ENCODE measurements around the gene DNAJC15. TPM values are rescaled to one million over a fixed set of nuclear protein-coding genes. Genes with fewer than 3 reads are reported as not detected.
A peak's percentile ranks its signal among the peaks of the same experiment; 100 is the strongest.

DNAJC15 gene
- total RNA-seq = 10 to 100 TPM in 3 of 6 donors, 1 to 10 TPM in 3; 3.1 to 19.3 (median 9.0) TPM

DNA sequence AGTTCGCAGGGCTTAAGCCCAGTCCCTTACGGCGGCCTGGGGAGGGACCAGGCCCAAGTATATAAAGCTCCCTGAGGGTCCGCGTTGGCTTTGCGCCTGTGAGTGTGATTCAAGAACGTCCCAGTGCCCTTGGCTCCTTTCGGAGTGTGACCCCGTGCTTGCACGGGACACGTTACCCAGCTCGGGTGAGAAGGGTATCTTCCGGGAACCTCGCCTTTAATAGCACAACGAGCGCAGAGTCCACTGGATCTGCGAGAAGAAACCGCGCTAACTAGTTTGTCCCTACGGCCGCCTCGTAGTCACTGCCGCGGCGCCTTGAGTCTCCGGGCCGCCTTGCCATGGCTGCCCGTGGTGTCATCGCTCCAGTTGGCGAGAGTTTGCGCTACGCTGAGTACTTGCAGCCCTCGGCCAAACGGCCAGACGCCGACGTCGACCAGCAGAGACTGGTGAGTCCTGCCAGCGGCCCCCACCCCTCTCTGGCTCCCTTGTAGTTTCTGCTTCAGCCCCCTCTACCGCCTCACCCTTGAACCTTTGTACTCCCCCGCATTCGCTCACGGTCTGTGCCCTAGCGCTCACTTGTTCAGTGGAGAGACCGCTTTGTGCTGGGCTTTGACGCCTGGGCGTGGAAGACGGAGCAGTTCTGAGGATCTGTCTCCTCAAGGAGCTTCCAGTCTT is at the start of gene DNAJC15:
TSS of gene DNAJC15 (plus strand) at position 298 of the 675 bp plus-strand sequence. CDS start at position 339, 41 bp downstream.
- peaks cover 0 to 5% (median 0%) of the 10 kb centered on the region in 4 donors for H3K36me3 ChIP-seq
- DNase-seq = peak; percentile 85 to 93
- H3K27me3 ChIP-seq = no peaks in the 10 kb centered on the region
- ATAC-seq (ENCODE audit: low FRiP score in 2 of 2) = peak; percentile 93 to 98
- H3K4me3 ChIP-seq = peak within 1 kb of the TSS; percentile 49 to 72 (median 58)
- WGBS, 2 donors = 2 to 4% methylated on average over 24 to 40 of the region's 48 CpGs
- H3K27ac ChIP-seq = peak within 1 kb of the TSS; percentile 80 to 94 (median 84)
- no peak for TF ChIP-seq EP300 (IDR thresholded peaks at IDR 0.05)
- TF ChIP-seq, protein P1, sequence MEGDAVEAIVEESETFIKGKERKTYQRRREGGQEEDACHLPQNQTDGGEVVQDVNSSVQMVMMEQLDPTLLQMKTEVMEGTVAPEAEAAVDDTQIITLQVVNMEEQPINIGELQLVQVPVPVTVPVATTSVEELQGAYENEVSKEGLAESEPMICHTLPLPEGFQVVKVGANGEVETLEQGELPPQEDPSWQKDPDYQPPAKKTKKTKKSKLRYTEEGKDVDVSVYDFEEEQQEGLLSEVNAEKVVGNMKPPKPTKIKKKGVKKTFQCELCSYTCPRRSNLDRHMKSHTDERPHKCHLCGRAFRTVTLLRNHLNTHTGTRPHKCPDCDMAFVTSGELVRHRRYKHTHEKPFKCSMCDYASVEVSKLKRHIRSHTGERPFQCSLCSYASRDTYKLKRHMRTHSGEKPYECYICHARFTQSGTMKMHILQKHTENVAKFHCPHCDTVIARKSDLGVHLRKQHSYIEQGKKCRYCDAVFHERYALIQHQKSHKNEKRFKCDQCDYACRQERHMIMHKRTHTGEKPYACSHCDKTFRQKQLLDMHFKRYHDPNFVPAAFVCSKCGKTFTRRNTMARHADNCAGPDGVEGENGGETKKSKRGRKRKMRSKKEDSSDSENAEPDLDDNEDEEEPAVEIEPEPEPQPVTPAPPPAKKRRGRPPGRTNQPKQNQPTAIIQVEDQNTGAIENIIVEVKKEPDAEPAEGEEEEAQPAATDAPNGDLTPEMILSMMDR (IDR thresholded peaks at IDR 0.05) = peak in 3 of 6 experiments; percentile 8 to 33 (median 31)
- peak; percentile 20 to 75 (median 37) for TF ChIP-seq POLR2A (IDR thresholded peaks at IDR 0.05)
- TF ChIP-seq POLR2AphosphoS5 (IDR thresholded peaks at IDR 0.05) = peak in 1 of 2 donors; percentile 86
- H3K9me3 ChIP-seq = no peaks in the 10 kb centered on the region
- peaks cover 7 to 33% (median 19%) of the 10 kb centered on the region in 4 donors for H3K4me1 ChIP-seq

DNA sequence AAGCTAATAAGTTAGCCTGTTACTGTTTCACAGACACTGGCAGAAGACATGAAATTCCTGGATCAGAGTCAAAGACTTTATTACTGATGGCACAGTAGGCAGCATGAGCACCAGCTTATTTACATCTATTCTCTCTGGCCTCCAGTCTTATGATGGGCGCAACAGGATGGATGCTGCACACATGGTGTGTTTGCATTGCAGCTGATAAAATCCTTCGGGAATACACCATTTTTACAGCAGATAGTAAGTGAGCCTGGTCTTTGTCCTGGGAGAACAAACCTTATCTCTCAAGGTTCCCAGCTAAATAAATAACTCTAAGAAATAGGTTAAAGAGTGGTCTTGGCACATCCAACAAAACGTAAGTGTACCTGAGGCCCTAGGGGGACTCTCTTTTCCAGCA is 47.3 kb upstream of the DNAJC15 start:
- WGBS, 2 donors = 92 to 93% methylated on average over 3 of the region's 3 CpGs
- Histone ChIP-seq H3K36me3 (no peaks in the 10 kb centered on the region), H3K27me3 (no peaks in the 10 kb centered on the region), H3K27ac (no peak overlapping the region), H3K4me3 (no peak overlapping the region), H3K9me3 (no peaks in the 10 kb centered on the region), H3K4me1 (peaks cover 0 to 6% (median under 1%) of the 10 kb centered on the region in 4 donors)
- no peak for DNase-seq
- no peak for ATAC-seq (ENCODE audit: low FRiP score in 2 of 2)
- TF ChIP-seq EP300 (IDR thresholded peaks at IDR 0.05) (no peak), POLR2AphosphoS5 (IDR thresholded peaks at IDR 0.05) (no peak), POLR2A (IDR thresholded peaks at IDR 0.05) (no peak)
- TF ChIP-seq, protein P1 (IDR thresholded peaks at IDR 0.05) = no peak

DNA sequence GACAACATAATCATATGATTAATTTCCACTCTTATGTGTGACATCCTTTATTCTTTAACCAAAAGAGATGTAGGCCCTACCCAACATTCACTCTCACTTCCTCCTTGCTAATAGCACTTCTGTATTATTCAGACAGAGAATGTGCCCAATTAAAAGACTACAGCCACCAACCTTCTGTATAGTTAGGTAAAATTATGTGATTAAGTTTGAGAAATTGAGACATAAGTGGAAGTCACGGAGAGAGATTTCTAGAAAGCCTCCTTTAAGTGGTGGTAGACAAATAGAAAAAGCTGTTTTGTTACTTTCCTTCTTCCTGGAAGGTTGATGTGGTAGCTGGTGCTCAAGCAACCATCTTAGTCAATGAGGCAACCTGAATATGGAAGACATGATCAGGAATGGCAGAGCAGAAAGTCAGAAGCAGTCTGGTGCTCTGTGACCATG is 46.1 kb upstream of the DNAJC15 start:
- peak in 1 of 2 donors; percentile 51 for ATAC-seq (ENCODE audit: low FRiP score in 2 of 2)
- Histone ChIP-seq H3K27ac (no peak overlapping the region), H3K4me1 (peaks cover 0 to 4% (median 0%) of the 10 kb centered on the region in 4 donors), H3K27me3 (no peaks in the 10 kb centered on the region), H3K36me3 (no peaks in the 10 kb centered on the region), H3K9me3 (no peaks in the 10 kb centered on the region), H3K4me3 (no peak overlapping the region)
- TF ChIP-seq EP300 (IDR thresholded peaks at IDR 0.05) = no peak
- TF ChIP-seq, protein P1 (IDR thresholded peaks at IDR 0.05) = no peak
- 72 to 88% methylated on average over 1 of the region's 1 CpG for WGBS, 2 donors
- no peak for DNase-seq

DNA sequence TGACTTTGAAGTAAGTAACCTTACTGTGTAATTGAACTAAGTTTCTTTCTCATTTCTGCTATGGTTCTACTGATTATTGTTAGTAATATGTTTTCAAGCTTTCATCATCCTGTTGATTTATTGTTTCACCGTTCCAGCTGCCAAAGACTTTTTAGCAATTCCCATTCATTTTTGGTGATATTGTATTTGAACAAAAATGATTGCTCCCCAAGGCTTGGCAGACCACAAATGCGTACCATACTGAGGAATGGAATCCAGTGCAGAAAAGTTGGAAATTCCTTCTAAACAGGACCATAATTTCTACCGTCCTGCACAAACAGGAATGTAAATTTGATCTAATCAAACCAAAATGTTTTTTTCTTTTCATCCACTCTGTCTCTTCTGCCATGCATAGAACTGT is 42.1 kb upstream of the DNAJC15 start:
- no peaks in the 10 kb centered on the region for H3K9me3 ChIP-seq
- DNase-seq (no peak), ATAC-seq (ENCODE audit: low FRiP score in 2 of 2) (no peak)
- TF ChIP-seq, protein P1 (IDR thresholded peaks at IDR 0.05) = no peak
- TF ChIP-seq EP300 (IDR thresholded peaks at IDR 0.05) = no peak
- no peak for TF ChIP-seq POLR2AphosphoS5 (IDR thresholded peaks at IDR 0.05)
- TF ChIP-seq POLR2A (IDR thresholded peaks at IDR 0.05) = no peak
- H3K4me3 ChIP-seq = no peak overlapping the region
- WGBS, 2 donors = 44 to 63% methylated on average over 3 of the region's 3 CpGs
- H3K36me3 ChIP-seq = no peaks in the 10 kb centered on the region
- peaks cover 0 to 15% (median 11%) of the 10 kb centered on the region in 4 donors for H3K4me1 ChIP-seq
- H3K27me3 ChIP-seq = no peaks in the 10 kb centered on the region
- H3K27ac ChIP-seq = no peak overlapping the region
